Cardiac fibroblast (primary cell): ENCODE results near the gene UBAP1.

ENCODE experiments used
- DNase-seq, 2 donors: peaks; one replicate each; pipeline versions ENCODE4 v3.0.0 to v3.0.0-alpha.2; 2010; ENCODE audit warnings: low read depth in 2 of 2
- H3K4me3 ChIP-seq, 2 donors: replicated peaks in 1 of 2; 1 replicate in 1 of 2; 2 replicates in 1 of 2; pipeline ENCODE4 v1.5.1; 2011; ENCODE audit warnings: low read depth in 2 of 2, low read length in 2 of 2, mild to moderate bottlenecking in 2 of 2, moderate library complexity in 1 of 2
- CTCF ChIP-seq: IDR thresholded peaks from one replicate; pipeline ENCODE4 v1.5.1; 2011; ENCODE audit warnings: low read depth, mild to moderate bottlenecking, low read length, inconsistent platforms

UBAP1 gene

GRCh38 chr9:34143116-34143515, 35.7 kb upstream of the UBAP1 start:
- peak in 1 of 2 donors; percentile 5 for DNase-seq
- no peak for TF ChIP-seq CTCF
- H3K4me3 ChIP-seq: no peak overlapping the region

GRCh38 chr9:34145165-34145564, 33.7 kb upstream of the UBAP1 start:
- no peak for TF ChIP-seq CTCF
- DNase-seq: peak; percentile 15 to 31
- no peak overlapping the region for H3K4me3 ChIP-seq

- no peak for DNase-seq
- TF ChIP-seq CTCF: no peak
- H3K4me3 ChIP-seq: no peak overlapping the region
Measured at GRCh38 chr9:34151398-34151797, 27.4 kb upstream of the UBAP1 start.

GRCh38 chr9:34154057-34154456, 24.8 kb upstream of the UBAP1 start:
- H3K4me3 ChIP-seq: no peak overlapping the region
- no peak for TF ChIP-seq CTCF
- no peak for DNase-seq

- peak in 1 of 2 donors; percentile 12 for DNase-seq
- no peak overlapping the region for H3K4me3 ChIP-seq
- no peak for TF ChIP-seq CTCF
Measured at GRCh38 chr9:34157318-34157717, 21.5 kb upstream of the UBAP1 start.

GRCh38 chr9:34157898-34158297, 20.9 kb upstream of the UBAP1 start:
- TF ChIP-seq CTCF: no peak
- no peak for DNase-seq
- H3K4me3 ChIP-seq: no peak overlapping the region

- TF ChIP-seq CTCF: no peak
- DNase-seq: peak; percentile 79 to 91
- H3K4me3 ChIP-seq: no peak overlapping the region
Measured at GRCh38 chr9:34158362-34158869, 20.4 kb upstream of the UBAP1 start.
